SK-N-MC (cell line): Measurements from ENCODE around the gene CSTPP1.

Experiments used
- EZH2 ChIP-seq: fragments of 200-600 bp; sonication (generic); IDR thresholded peaks from one replicate; pipeline ENCODE4 v1.6.1; 2017; ENCODE audit warnings: antibody characterized with exemption
- FOXP2 ChIP-seq: optimal IDR thresholded peaks from 2 replicates; pipeline ENCODE3; 2011; ENCODE audit warnings: mild to moderate bottlenecking, moderate library complexity; ENCODE audit not compliant: insufficient read depth; ENCODE audit errors: extremely low read length, control extremely low read depth
- POLR2AphosphoS5 ChIP-seq: IDR thresholded peaks from 2 replicates; pipeline ENCODE4 v1.6.1; 2012; ENCODE audit warnings: mild to moderate bottlenecking, low read depth, low read length, borderline replicate concordance

- no peak for TF ChIP-seq EZH2
- no peak for TF ChIP-seq POLR2AphosphoS5
- TF ChIP-seq FOXP2 = no peak
These were observed 151.2 kb downstream of the CSTPP1 start for GRCh38 chr11:47087801-47088200.
